GM10847 (cell line): Measurements from ENCODE around the gene PRKACA.

ENCODE experiments used
- POLR2A ChIP-seq: IDR thresholded peaks from 2 replicates; pipeline ENCODE4 v1.6.1; 2011; ENCODE audit not compliant: insufficient read length; ENCODE audit errors: extremely low read depth

Gene PRKACA

GRCh38 chr19:14055396-14055795 lies 62.2 kb downstream of the PRKACA start:
- TF ChIP-seq POLR2A, result no peak

DNA sequence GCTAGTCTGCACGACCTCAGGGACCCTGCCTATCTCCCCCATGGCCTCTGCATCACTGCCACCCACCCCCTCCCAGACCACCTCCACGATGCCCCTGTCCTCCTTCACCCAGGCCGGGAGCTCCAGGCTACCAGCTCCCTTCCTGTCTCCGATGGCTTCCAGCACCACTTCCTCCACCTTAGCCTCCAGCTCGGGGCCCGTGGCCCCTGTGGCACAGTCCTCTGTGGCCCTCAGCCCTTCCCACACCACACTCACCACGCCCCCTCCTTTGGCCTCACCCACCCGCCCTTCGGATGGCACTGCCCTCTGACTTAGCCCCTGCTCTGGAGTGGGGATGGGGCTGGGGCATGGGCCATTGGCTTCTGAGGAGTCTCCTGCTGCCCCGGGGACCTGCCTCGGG lies 62.8 kb downstream of the PRKACA start:
- no peak for TF ChIP-seq POLR2A

DNA sequence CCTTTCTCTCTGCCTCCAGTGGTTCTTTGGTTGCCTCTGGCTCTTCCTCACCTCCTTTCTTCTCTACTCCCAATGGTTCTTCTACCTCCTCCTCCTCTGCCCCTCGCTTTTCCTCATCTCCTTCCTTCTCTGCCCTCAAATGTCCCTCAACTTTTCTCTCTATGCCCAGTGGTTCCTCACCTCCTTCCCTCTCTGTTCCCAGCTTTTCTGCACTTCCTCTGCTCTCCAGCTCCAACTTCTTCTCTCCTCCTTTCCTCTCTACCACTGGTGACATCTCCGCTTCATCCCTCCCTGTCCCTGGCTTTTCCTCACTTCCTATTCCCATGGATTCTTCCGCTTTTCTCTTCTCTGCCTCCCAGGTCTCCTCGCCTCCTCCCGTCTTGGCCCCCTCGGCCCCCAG lies 63.5 kb downstream of the PRKACA start:
- TF ChIP-seq POLR2A, result no peak

GRCh38 chr19:14053500-14053899 lies 64.1 kb downstream of the PRKACA start:
- no peak for TF ChIP-seq POLR2A

- no peak for TF ChIP-seq POLR2A
Observed at GRCh38 chr19:14053032-14053431, 64.5 kb downstream of the PRKACA start.

- no peak for TF ChIP-seq POLR2A
Observed at GRCh38 chr19:14052470-14052869, 65.1 kb downstream of the PRKACA start.

DNA sequence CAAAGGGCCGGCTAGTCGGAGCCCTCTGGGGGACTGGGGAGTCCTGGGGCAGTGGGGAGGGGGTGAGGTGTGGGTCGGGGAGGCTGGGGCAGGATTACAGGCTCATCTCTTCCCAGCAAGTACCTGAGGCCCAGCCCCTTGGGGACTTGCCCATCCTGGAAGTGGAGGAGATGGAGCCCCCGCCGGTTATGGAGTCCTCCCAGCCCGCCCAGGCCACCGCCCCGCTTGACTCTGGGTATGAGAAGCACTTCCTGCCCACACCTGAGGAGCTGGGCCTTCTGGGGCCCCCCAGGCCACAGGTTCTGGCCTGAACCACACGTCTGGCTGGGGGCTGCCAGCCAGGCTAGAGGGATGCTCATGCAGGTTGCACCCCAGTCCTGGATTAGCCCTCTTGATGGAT lies 65.6 kb downstream of the PRKACA start:
- TF ChIP-seq POLR2A, result no peak

GRCh38 chr19:14050512-14050911 lies 67.0 kb downstream of the PRKACA start:
- TF ChIP-seq POLR2A, result no peak

- no peak for TF ChIP-seq POLR2A
Observed at GRCh38 chr19:14048443-14049153, 69.0 kb downstream of the PRKACA start.
